HUES6 (cell line): ENCODE data around the gene MRPS11.

Experiments
- H3K27ac ChIP-seq: 2 replicates; pipeline ENCODE4 v1.7.0; 2013; ENCODE audit warnings: low read depth, mild to moderate bottlenecking, low read length, inconsistent platforms
- H3K27me3 ChIP-seq: 2 replicates; pipeline ENCODE4 v1.6.1; 2013; ENCODE audit warnings: low read length; ENCODE audit not compliant: control insufficient read depth, insufficient read depth
- H3K36me3 ChIP-seq: 2 replicates; pipeline ENCODE4 v1.6.1; 2013; ENCODE audit warnings: low read length; ENCODE audit not compliant: control insufficient read depth, insufficient read depth
- H3K4me1 ChIP-seq: 2 replicates; pipeline ENCODE4 v1.6.1; 2013; ENCODE audit warnings: low read length; ENCODE audit not compliant: control insufficient read depth, insufficient read depth
- H3K4me3 ChIP-seq: 2 replicates; pipeline ENCODE4 v1.5.1; 2013; ENCODE audit warnings: low read depth, low read length
- H3K9ac ChIP-seq: one replicate; pipeline ENCODE4 v1.6.1; 2013; ENCODE audit warnings: mild to moderate bottlenecking, low read length
- H3K9me3 ChIP-seq: 2 replicates; pipeline ENCODE4 v1.6.1; 2013; ENCODE audit warnings: low read depth, low read length; ENCODE audit not compliant: control insufficient read depth, insufficient read depth

The MRPS11 gene

DNA sequence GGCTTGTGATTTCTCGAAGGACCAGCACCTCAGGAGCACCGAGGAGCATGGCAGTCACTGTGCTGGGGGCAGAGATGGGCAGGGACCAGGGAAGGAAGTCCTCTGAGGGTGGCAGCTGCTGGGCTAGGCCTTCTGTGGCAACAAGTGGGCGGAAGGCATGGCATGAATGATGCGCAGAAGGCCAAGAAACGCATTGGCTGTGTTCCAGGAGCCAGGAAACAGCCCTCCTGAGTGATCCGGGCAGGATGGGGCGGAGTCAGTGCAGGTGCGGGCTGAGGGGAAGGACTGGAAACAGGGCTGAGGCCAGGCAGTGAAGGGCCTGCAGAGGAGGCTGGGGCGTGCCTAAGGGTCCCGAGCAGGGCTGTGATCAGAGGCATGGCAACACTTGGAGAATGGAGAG lies 23.6 kb downstream of the MRPS11 start:
- H3K9ac ChIP-seq = no peak overlapping the region
- H3K4me3 ChIP-seq = no peak overlapping the region
- no peak overlapping the region for H3K27ac ChIP-seq
- peaks cover 26% of the 10 kb centered on the region for H3K4me1 ChIP-seq
- no peaks in the 10 kb centered on the region for H3K36me3 ChIP-seq
- no peaks in the 10 kb centered on the region for H3K9me3 ChIP-seq
- H3K27me3 ChIP-seq = no peaks in the 10 kb centered on the region

DNA sequence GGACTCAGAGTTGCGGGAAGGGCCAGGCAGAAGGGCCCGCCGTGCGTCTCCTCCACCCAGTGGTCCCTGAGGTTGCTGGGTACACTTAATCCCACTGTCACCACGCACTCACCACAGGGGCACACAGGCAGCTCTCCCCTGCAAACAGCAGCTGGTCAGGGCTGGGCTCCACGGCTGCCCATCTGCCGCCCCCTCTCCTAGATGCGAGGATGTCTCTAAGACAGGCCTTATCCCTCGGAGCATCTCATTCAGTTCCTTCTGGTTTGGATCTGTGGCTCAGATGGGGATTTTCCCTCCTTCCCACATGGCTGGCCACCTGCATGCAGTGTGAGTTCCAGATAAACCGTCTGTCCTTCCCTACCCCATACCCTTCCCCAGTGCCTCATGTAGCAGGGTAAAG lies 26.3 kb downstream of the MRPS11 start:
- Histone ChIP-seq H3K4me3 (no peak overlapping the region), H3K27me3 (no peaks in the 10 kb centered on the region)

DNA sequence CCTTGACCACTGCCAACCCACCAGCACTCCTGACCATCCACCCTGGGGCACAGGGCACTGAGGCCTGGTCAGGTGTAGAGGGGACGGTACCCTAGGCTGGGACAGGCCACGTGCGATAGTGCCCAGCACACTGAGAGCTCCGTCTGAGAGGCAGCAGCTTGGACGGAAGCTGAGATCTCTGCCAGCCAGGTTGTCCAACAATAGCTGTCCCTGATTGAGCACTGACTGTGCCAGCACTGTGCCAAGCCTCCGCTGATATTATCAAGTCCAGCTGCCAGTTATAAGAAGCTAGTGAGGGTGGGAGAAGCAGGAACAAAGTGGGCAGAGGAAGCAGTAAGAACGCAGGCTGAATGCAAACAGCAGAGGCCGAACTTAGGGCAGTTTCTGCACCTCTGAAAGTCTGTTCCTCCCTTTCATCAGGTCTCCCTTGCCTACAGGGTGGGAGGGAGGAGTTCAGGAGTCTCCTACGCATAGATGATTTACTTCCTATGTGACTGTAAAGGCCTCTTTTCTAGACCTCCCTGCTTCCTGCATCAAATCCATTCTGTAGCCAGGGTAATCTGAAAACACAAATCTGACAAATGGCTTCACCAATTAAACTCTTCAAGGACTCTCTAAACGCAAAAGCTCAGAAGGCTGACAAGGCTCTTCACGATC lies 29.7 kb downstream of the MRPS11 start:
- H3K9ac ChIP-seq = no peak overlapping the region

More for the DNA sequence above, 26.3 kb downstream of the MRPS11 start:
- no peaks in the 10 kb centered on the region for H3K36me3 ChIP-seq
- H3K9me3 ChIP-seq = no peaks in the 10 kb centered on the region
- H3K27ac ChIP-seq = no peak overlapping the region
- no peak overlapping the region for H3K9ac ChIP-seq
- H3K4me1 ChIP-seq = peaks cover 16% of the 10 kb centered on the region

DNA sequence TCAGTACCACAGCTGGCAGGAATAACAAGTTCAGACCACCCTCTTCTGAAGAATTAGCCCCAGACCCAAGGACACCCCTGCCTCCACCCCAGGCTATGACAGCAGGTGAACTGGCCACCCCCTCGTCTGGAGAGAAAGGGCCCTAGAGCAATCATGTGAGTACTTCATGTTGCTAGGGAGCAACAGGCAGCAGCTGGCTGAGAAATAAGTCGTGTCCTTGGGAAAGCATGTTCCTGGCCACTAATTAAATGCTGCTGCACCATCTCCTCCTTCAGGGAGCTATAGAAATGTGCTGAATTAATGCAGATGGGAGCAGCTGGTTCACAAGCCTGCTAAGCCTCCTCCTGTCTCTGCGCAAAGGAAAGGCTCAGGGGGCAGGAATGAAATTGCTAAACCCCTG lies 31.5 kb downstream of the MRPS11 start:
- no peaks in the 10 kb centered on the region for H3K9me3 ChIP-seq
- H3K36me3 ChIP-seq = no peaks in the 10 kb centered on the region
- peaks cover 17% of the 10 kb centered on the region for H3K4me1 ChIP-seq
- H3K27ac ChIP-seq = no peak overlapping the region
- H3K9ac ChIP-seq = no peak overlapping the region
- H3K27me3 ChIP-seq = no peaks in the 10 kb centered on the region
- H3K4me3 ChIP-seq = no peak overlapping the region

More for the DNA sequence above, 29.7 kb downstream of the MRPS11 start:
- Histone ChIP-seq H3K27me3 (no peaks in the 10 kb centered on the region), H3K36me3 (no peaks in the 10 kb centered on the region), H3K4me1 (peaks cover 7% of the 10 kb centered on the region), H3K9me3 (no peaks in the 10 kb centered on the region), H3K4me3 (no peak overlapping the region), H3K27ac (no peak overlapping the region)

DNA sequence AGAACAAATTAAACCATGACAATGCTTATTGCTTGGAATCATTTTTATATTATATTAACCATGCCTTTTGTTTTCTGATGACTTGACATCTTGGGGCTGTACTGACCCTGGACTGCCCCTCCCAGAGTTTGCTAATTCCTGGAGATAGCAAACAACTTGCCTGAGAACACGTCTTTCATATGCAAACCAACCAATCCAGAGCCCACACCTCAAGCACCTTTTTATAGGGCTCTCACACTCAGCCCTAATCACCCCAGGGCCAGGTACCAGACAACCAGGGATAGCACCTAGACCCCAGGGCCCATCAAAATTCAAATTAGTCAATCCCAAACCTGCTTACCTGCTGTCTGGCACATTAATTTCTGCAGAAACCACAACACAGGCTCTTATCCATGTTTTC lies 36.9 kb downstream of the MRPS11 start:
- Histone ChIP-seq H3K36me3 (peaks cover 6% of the 10 kb centered on the region), H3K9ac (no peak overlapping the region), H3K27me3 (no peaks in the 10 kb centered on the region), H3K4me1 (peaks cover 34% of the 10 kb centered on the region), H3K27ac (no peak overlapping the region), H3K4me3 (no peak overlapping the region), H3K9me3 (peaks cover 3% of the 10 kb centered on the region; the same call in 1 of the 2 replicates)

DNA sequence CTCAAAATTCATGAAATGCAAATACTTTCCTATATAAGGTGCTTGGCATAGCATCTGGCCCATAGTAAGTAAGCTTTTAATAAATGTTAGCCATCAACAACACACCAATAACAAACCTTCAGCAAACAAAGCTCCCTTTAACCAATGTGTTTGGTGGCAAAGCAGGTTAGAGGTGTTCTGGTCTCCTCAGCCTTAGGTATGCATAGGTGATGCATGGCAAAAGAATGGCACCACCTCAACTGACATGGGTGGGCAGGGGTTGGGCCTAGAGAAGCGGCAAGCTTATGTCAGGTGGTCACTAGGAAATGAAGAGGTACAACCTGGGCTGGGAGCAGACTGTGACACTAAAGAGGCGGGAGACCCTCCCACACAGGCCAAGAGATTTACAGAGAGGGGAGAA lies 38.2 kb downstream of the MRPS11 start:
- H3K27ac ChIP-seq = no peak overlapping the region
- peaks cover 3% of the 10 kb centered on the region; the same call in 1 of the 2 replicates for H3K9me3 ChIP-seq
- no peak overlapping the region for H3K4me3 ChIP-seq
- H3K9ac ChIP-seq = no peak overlapping the region
- H3K27me3 ChIP-seq = no peaks in the 10 kb centered on the region
- H3K4me1 ChIP-seq = peaks cover 34% of the 10 kb centered on the region
- H3K36me3 ChIP-seq = peaks cover 16% of the 10 kb centered on the region

DNA sequence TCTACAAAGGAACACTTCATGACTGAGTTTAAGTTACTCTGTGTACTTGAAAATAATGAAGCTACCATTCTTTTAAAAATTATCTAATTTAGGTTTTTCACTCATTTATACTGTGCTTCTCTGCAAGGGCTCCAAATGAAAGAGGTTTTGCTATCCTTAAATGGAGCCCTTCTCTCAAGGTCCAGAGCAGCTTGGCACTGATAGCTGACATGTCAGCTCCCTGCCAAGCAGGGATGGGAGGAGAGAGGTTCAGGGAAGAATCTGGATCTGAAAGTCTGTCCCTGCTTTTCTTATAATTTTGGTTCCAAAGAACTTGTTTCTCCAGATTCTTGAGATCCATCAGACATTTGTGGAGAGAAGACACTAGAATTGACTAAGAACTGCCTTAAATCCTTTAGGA lies 39.1 kb downstream of the MRPS11 start:
- peaks cover 3% of the 10 kb centered on the region; the same call in 1 of the 2 replicates for H3K9me3 ChIP-seq
- no peak overlapping the region for H3K9ac ChIP-seq

DNA sequence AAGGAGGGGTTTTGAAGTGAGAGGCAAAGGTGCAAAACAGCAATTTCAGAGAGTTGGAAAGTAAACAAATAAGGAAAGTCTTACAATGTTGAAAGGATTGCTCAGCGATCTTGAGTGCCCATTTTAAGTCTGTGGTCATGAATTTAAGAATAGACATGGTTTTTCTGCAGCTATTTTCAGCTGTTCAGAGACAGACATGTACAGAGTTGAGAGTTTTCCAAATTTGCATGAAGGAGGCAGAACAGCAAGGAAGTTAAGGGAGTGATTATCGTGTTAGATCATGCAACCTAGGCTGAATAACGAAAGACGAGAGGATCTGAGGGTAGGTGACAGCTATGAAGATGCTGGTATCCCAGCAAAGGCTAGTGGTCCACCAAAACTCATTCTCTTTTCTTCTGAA lies 41.8 kb downstream of the MRPS11 start:
- H3K9me3 ChIP-seq = peaks cover 3% of the 10 kb centered on the region; the same call in 1 of the 2 replicates
- peaks cover 34% of the 10 kb centered on the region for H3K36me3 ChIP-seq
- no peak overlapping the region for H3K9ac ChIP-seq
- H3K4me1 ChIP-seq = peaks cover 16% of the 10 kb centered on the region
- no peak overlapping the region for H3K4me3 ChIP-seq
- no peaks in the 10 kb centered on the region for H3K27me3 ChIP-seq
- H3K27ac ChIP-seq = no peak overlapping the region

More for the DNA sequence above, 39.1 kb downstream of the MRPS11 start:
- peaks cover 34% of the 10 kb centered on the region for H3K4me1 ChIP-seq
- H3K27me3 ChIP-seq = no peaks in the 10 kb centered on the region
- H3K4me3 ChIP-seq = no peak overlapping the region
- H3K36me3 ChIP-seq = peaks cover 22% of the 10 kb centered on the region
- no peak overlapping the region for H3K27ac ChIP-seq

DNA sequence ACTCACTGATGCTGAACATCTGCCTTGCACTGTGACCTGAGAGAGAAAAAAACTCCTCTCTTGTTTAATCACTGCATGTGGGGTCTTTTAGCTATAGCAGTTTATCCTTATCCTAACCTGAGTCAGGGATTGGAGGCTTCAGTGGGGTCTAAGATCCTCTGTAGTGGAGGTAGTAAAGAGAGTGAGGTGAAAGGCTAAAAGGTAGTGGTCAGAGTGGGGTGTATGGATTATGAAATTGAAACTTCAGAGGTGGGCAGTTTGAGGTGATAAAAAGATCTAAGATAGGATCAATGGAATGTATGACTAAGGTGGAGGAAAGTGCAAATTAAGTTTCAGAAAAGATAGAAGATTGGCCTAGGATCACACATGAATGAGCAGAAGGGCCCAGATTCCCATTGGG lies 42.5 kb downstream of the MRPS11 start:
- H3K4me3 ChIP-seq = no peak overlapping the region
- H3K9ac ChIP-seq = no peak overlapping the region
- no peaks in the 10 kb centered on the region for H3K27me3 ChIP-seq
- H3K36me3 ChIP-seq = peaks cover 34% of the 10 kb centered on the region
- H3K9me3 ChIP-seq = peaks cover 3% of the 10 kb centered on the region; the same call in 1 of the 2 replicates
- H3K27ac ChIP-seq = no peak overlapping the region
- H3K4me1 ChIP-seq = peaks cover 11% of the 10 kb centered on the region

DNA sequence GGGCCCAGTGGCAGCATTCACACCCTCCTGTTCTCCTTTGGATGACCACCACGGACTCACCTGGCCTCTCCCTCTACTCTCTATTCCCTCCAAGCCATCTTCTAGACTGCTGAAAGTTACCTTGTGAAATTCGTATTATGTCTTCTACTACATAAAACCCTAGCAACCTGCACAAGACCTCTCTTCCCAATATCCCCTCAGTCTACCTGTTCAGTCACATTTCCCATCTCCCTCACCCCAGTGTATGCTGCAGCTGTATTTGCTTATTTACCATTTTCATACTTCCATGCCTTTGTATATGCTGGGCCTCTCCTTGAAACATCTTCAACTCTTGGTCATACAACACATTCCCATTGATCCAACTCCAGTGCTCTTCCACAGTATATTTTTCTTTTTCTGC lies 43.7 kb downstream of the MRPS11 start:
- H3K4me3 ChIP-seq = no peak overlapping the region
- peaks cover under 1% of the 10 kb centered on the region; the same call in 1 of the 2 replicates for H3K4me1 ChIP-seq
- H3K36me3 ChIP-seq = peaks cover 34% of the 10 kb centered on the region
- H3K9me3 ChIP-seq = peaks cover 3% of the 10 kb centered on the region; the same call in 1 of the 2 replicates
- H3K9ac ChIP-seq = no peak overlapping the region
- no peaks in the 10 kb centered on the region for H3K27me3 ChIP-seq
- no peak overlapping the region for H3K27ac ChIP-seq

DNA sequence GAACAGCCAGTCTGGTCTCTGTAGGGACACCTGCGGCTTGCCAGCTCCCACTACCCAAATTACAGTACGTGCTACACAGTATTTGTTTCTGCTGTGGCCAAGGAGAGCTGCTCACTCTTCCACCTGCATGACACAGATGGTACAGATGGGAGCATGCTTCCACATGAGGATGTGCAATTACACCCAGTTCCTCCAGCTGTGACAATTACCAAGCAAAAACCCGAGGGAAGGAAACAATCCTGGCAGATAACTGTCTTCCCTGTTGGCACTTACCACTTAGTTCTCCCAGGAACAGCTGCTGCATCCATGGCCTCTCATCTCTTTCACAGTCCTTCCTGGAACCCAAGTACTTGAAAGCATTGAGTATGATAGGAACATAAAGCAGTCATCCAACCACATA lies 44.6 kb downstream of the MRPS11 start:
- peaks cover 3% of the 10 kb centered on the region; the same call in 1 of the 2 replicates for H3K9me3 ChIP-seq
- H3K27ac ChIP-seq = no peak overlapping the region
- peaks cover 38% of the 10 kb centered on the region for H3K36me3 ChIP-seq
- no peaks in the 10 kb centered on the region for H3K27me3 ChIP-seq
- no peak overlapping the region for H3K4me3 ChIP-seq
- H3K4me1 ChIP-seq = no peaks in the 10 kb centered on the region
- no peak overlapping the region for H3K9ac ChIP-seq
